IPS-18a (cell line): ENCODE results near the gene THADA.

Source experiments
- H3K27ac ChIP-seq: one replicate; pipeline ENCODE4 v1.5.1; 2013; ENCODE audit warnings: low read length
- H3K27me3 ChIP-seq: one replicate; pipeline ENCODE4 v1.6.1; 2013; ENCODE audit warnings: mild to moderate bottlenecking, low read length; ENCODE audit not compliant: control insufficient read depth, insufficient read depth
- H3K36me3 ChIP-seq: one replicate; pipeline ENCODE4 v1.6.1; 2013; ENCODE audit warnings: low read depth, low read length; ENCODE audit not compliant: control insufficient read depth
- H3K4me1 ChIP-seq: one replicate; pipeline ENCODE4 v1.6.1; 2013; ENCODE audit warnings: low read depth, low read length; ENCODE audit not compliant: control insufficient read depth
- H3K4me3 ChIP-seq: one replicate; pipeline ENCODE4 v1.5.1; 2013; ENCODE audit warnings: low read length
- H3K9ac ChIP-seq: one replicate; pipeline ENCODE4 v1.6.1; 2013; ENCODE audit warnings: mild to moderate bottlenecking, low read length, moderate library complexity
- H3K9me3 ChIP-seq: one replicate; pipeline ENCODE4 v1.6.1; 2013; ENCODE audit warnings: low read depth, low read length; ENCODE audit not compliant: control insufficient read depth

Gene THADA

GRCh38 chr2:43518181-43518580 lies 77.7 kb downstream of the THADA start:
- H3K27ac ChIP-seq, result no peak overlapping the region

DNA sequence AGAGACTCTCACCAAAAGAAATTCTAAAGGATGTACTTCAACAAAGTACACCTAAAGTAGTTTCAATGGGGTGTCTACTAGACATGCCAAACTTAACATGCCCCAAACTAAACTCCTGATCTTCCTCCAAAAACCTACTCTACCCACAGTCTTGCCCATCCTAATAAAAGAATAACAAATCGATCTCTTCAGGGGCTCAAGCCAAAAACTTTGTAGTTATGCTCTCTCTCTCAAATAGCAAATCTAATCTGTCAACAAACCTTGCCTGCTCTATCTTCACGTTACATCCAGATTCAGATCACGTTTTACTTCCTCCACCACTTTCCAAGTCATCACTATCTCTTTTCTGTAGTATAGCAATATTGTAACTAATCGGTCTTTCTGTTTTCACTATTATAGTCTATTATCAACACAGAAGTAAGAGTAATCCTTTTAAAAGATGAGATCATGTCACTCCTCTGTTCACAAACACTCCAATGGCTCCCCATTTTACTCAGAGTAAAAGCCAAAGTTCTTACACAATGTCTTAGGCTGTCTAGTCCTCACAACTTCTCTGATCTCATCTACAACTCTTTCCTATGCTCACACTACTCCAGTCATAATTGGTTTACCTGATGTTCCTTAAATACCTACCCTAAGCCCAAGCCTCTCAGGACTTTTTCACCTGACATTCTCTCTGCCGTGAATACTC lies 79.9 kb downstream of the THADA start:
- Histone ChIP-seq H3K4me1 (peaks cover 8% of the 10 kb centered on the region), H3K27ac (no peak overlapping the region), H3K4me3 (no peak overlapping the region), H3K36me3 (no peaks in the 10 kb centered on the region), H3K27me3 (no peaks in the 10 kb centered on the region), H3K9me3 (no peaks in the 10 kb centered on the region), H3K9ac (no peak overlapping the region)

More at GRCh38 chr2:43518181-43518580, 77.7 kb downstream of the THADA start:
- H3K9ac ChIP-seq, result no peak overlapping the region
- H3K9me3 ChIP-seq, result no peaks in the 10 kb centered on the region
- H3K4me1 ChIP-seq, result peaks cover 8% of the 10 kb centered on the region
- H3K4me3 ChIP-seq, result no peak overlapping the region
- no peaks in the 10 kb centered on the region for H3K36me3 ChIP-seq
- H3K27me3 ChIP-seq, result no peaks in the 10 kb centered on the region

DNA sequence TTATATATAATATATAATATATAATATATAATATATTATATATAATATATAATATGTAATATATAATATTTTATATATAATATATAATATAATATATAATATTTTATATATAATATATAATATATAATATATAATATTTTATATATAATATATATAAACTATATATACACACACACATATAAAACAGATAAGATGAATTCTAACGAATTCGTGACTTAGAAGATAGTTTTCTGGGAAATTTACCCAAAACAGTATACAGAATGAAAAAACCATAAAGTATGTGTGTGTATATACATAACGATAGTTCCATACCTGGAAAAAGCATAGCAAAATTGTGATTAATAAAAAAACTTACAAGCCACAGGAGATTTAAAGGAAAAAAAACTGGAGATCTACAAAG lies 80.6 kb downstream of the THADA start:
- H3K9ac ChIP-seq, result no peak overlapping the region

GRCh38 chr2:43513796-43514195 lies 82.0 kb downstream of the THADA start:
- peaks cover 8% of the 10 kb centered on the region for H3K4me1 ChIP-seq
- H3K9me3 ChIP-seq, result no peaks in the 10 kb centered on the region
- no peak overlapping the region for H3K27ac ChIP-seq
- no peaks in the 10 kb centered on the region for H3K36me3 ChIP-seq
- no peak overlapping the region for H3K4me3 ChIP-seq
- no peaks in the 10 kb centered on the region for H3K27me3 ChIP-seq
- no peak overlapping the region for H3K9ac ChIP-seq

More for the DNA sequence above, 80.6 kb downstream of the THADA start:
- H3K36me3 ChIP-seq, result no peaks in the 10 kb centered on the region
- no peak overlapping the region for H3K4me3 ChIP-seq
- no peak overlapping the region for H3K27ac ChIP-seq
- no peaks in the 10 kb centered on the region for H3K9me3 ChIP-seq
- H3K27me3 ChIP-seq, result no peaks in the 10 kb centered on the region
- peaks cover 8% of the 10 kb centered on the region for H3K4me1 ChIP-seq

- no peaks in the 10 kb centered on the region for H3K27me3 ChIP-seq
These were observed 82.6 kb downstream of the THADA start for GRCh38 chr2:43513216-43513615.

DNA sequence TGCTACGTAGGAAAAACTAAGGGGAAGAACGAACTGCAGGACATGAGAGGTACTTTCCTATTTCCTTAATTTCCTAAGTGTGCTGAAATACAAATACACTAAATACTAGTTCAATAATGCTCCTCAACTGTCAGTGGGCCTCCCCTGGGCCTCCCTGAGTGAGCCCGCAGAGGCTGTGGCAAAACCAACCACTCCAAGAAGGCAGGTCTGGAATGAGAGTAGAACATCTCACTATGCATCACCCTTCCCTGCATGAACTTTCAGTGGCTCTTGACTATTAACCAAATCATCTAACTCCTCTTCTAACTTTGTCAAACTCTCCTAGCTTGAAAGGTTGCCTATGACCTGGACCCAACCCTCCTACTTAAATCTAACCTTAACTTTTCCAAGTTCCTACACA lies 84.6 kb downstream of the THADA start:
- H3K9ac ChIP-seq, result no peak overlapping the region
- no peak overlapping the region for H3K27ac ChIP-seq
- H3K4me1 ChIP-seq, result no peaks in the 10 kb centered on the region
- peaks cover 4% of the 10 kb centered on the region for H3K36me3 ChIP-seq
- H3K9me3 ChIP-seq, result no peaks in the 10 kb centered on the region
- H3K4me3 ChIP-seq, result no peak overlapping the region
- H3K27me3 ChIP-seq, result no peaks in the 10 kb centered on the region

More at GRCh38 chr2:43513216-43513615, 82.6 kb downstream of the THADA start:
- Histone ChIP-seq H3K4me1 (peaks cover 8% of the 10 kb centered on the region), H3K9ac (no peak overlapping the region), H3K4me3 (no peak overlapping the region), H3K27ac (no peak overlapping the region), H3K9me3 (no peaks in the 10 kb centered on the region), H3K36me3 (peaks cover 3% of the 10 kb centered on the region)

DNA sequence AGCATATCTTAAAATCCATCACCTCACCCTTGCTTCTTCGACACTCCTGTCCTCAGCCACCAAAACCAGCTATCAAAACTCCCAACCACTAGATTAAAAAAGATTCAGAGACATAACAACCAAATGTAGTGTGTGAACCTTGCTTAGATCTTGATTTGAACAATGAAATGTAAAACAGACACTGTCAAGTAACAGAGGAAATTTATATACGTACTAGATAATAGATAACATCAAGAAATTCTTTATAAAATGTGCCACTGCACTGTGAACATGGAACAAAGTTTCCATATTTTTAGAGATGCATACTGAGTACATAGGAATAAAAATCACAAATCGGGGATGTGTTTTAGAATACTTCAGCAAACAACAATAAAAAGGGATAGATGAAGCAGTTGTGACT lies 86.0 kb downstream of the THADA start:
- H3K27me3 ChIP-seq, result no peaks in the 10 kb centered on the region
- H3K27ac ChIP-seq, result no peak overlapping the region
- H3K4me1 ChIP-seq, result no peaks in the 10 kb centered on the region
- peaks cover 4% of the 10 kb centered on the region for H3K36me3 ChIP-seq
- no peaks in the 10 kb centered on the region for H3K9me3 ChIP-seq
- H3K4me3 ChIP-seq, result no peak overlapping the region
- H3K9ac ChIP-seq, result no peak overlapping the region

DNA sequence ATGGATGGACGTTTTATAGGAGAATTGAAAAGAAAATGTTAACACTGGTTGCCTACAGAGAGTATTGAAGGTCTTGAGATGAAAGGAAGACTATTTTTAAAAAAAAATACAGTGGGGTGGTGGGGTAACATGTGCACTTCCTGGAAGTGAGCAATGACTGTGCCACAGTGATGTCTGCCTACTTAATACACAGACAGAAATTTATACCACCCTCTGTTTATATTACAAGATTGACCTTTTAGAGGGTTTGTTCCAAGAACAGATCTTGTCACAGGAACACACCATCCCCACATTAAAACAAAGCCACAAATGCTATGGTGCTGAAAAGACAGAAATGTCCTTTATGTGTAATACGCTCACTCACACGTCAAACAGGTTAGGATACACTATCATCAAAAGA lies 87.6 kb downstream of the THADA start:
- Histone ChIP-seq H3K4me3 (no peak overlapping the region), H3K4me1 (no peaks in the 10 kb centered on the region), H3K27ac (no peak overlapping the region), H3K9me3 (no peaks in the 10 kb centered on the region), H3K27me3 (no peaks in the 10 kb centered on the region), H3K36me3 (peaks cover 4% of the 10 kb centered on the region), H3K9ac (no peak overlapping the region)

- Histone ChIP-seq H3K27ac (no peak overlapping the region), H3K36me3 (peaks cover 4% of the 10 kb centered on the region), H3K27me3 (no peaks in the 10 kb centered on the region), H3K4me3 (no peak overlapping the region), H3K9me3 (no peaks in the 10 kb centered on the region), H3K9ac (no peak overlapping the region), H3K4me1 (no peaks in the 10 kb centered on the region)
These were observed 88.7 kb downstream of the THADA start for GRCh38 chr2:43507137-43507536.

GRCh38 chr2:43495727-43496126 lies 100.1 kb downstream of the THADA start:
- Histone ChIP-seq H3K4me3 (no peak overlapping the region), H3K4me1 (peaks cover 4% of the 10 kb centered on the region), H3K27me3 (no peaks in the 10 kb centered on the region), H3K36me3 (no peaks in the 10 kb centered on the region), H3K9me3 (no peaks in the 10 kb centered on the region), H3K9ac (no peak overlapping the region), H3K27ac (no peak overlapping the region)

GRCh38 chr2:43493954-43494353 lies 101.9 kb downstream of the THADA start:
- Histone ChIP-seq H3K4me1 (peaks cover 20% of the 10 kb centered on the region), H3K36me3 (no peaks in the 10 kb centered on the region), H3K9me3 (no peaks in the 10 kb centered on the region), H3K9ac (no peak overlapping the region), H3K4me3 (no peak overlapping the region), H3K27me3 (no peaks in the 10 kb centered on the region), H3K27ac (no peak overlapping the region)

- no peaks in the 10 kb centered on the region for H3K36me3 ChIP-seq
- H3K4me1 ChIP-seq, result peaks cover 20% of the 10 kb centered on the region
- H3K9me3 ChIP-seq, result no peaks in the 10 kb centered on the region
- H3K4me3 ChIP-seq, result no peak overlapping the region
- no peak overlapping the region for H3K9ac ChIP-seq
- H3K27ac ChIP-seq, result no peak overlapping the region
- H3K27me3 ChIP-seq, result no peaks in the 10 kb centered on the region
These were observed 104.7 kb downstream of the THADA start for GRCh38 chr2:43491065-43491639.
